Thyroid gland (tissue), 4 donors: ENCODE results near the gene ZKSCAN3.

ENCODE experiments used
- POLR2A ChIP-seq, 2 donors: fragments of 450-650 bp; IDR thresholded peaks; one replicate each; pipeline ENCODE4 v1.6.1; 2017; ENCODE audit warnings: antibody characterized with exemption in 2 of 2, mild to moderate bottlenecking in 2 of 2, moderate library complexity in 1 of 2
- TF ChIP-seq, protein P1 (sequence below), 6 experiments: fragments of 200-600 bp in 3 of 6; fragments of 450-650 bp in 3 of 6; sonication (generic) in 3 of 6; IDR thresholded peaks; one replicate each; pipeline ENCODE4 v1.5.1; 2016 to 2019; ENCODE audit warnings: antibody characterized with exemption in 6 of 6, mild to moderate bottlenecking in 2 of 6, inconsistent platforms in 1 of 6, moderate library complexity in 1 of 6

- TF ChIP-seq, protein P1, sequence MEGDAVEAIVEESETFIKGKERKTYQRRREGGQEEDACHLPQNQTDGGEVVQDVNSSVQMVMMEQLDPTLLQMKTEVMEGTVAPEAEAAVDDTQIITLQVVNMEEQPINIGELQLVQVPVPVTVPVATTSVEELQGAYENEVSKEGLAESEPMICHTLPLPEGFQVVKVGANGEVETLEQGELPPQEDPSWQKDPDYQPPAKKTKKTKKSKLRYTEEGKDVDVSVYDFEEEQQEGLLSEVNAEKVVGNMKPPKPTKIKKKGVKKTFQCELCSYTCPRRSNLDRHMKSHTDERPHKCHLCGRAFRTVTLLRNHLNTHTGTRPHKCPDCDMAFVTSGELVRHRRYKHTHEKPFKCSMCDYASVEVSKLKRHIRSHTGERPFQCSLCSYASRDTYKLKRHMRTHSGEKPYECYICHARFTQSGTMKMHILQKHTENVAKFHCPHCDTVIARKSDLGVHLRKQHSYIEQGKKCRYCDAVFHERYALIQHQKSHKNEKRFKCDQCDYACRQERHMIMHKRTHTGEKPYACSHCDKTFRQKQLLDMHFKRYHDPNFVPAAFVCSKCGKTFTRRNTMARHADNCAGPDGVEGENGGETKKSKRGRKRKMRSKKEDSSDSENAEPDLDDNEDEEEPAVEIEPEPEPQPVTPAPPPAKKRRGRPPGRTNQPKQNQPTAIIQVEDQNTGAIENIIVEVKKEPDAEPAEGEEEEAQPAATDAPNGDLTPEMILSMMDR (IDR thresholded peaks at IDR 0.05): no peak
- TF ChIP-seq POLR2A (IDR thresholded peaks at IDR 0.05): no peak
These were observed 16.1 kb upstream of the ZKSCAN3 start for GRCh38 chr6:28333599-28334018.
